SK-N-SH treated with all-trans-retinoic acid at 6 μM for 48 hours (cell line): Measurements from ENCODE around the gene JSRP1.

Experiments
- ATAC-seq: fragments of 200-7000 bp; cut with Tn5 transposase; 3 replicates; pipeline ENCODE4 v1.9.1; 2020; ENCODE audit warnings: mild to moderate bottlenecking, moderate library complexity
- ARNTL ChIP-seq: fragments of 450-650 bp; formaldehyde crosslinking; IDR thresholded peaks from 2 replicates; pipeline ENCODE4 v1.5.0; 2020; ENCODE audit warnings: low read depth, mild to moderate bottlenecking, moderate library complexity, borderline replicate concordance
- BACH2 ChIP-seq: fragments of 250-450 bp; sonication (Bioruptor Pico); IDR thresholded peaks from 2 replicates; pipeline ENCODE4 v1.9.0; 2021; ENCODE audit warnings: mild to moderate bottlenecking, borderline replicate concordance
- CREB5 ChIP-seq: fragments of 250-450 bp; sonication (Bioruptor Pico); IDR thresholded peaks from 2 replicates; pipeline ENCODE4 v1.5.1; 2020; ENCODE audit warnings: low read depth, mild to moderate bottlenecking, moderate library complexity
- CSDC2 ChIP-seq: fragments of 250-450 bp; sonication (Bioruptor Pico); IDR thresholded peaks from 2 replicates; pipeline ENCODE4 v1.5.0; 2020; ENCODE audit warnings: mild to moderate bottlenecking, moderate library complexity
- CSRNP3 ChIP-seq: fragments of 250-450 bp; sonication (Bioruptor Pico); IDR thresholded peaks from 2 replicates; pipeline ENCODE4 v1.5.1; 2021; ENCODE audit warnings: mild to moderate bottlenecking, moderate library complexity
- ESRRG ChIP-seq: fragments of 250-450 bp; sonication (Bioruptor Pico); IDR thresholded peaks from 2 replicates; pipeline ENCODE4 v1.6.1; 2021; ENCODE audit warnings: mild to moderate bottlenecking
- GLIS3 ChIP-seq: fragments of 250-450 bp; sonication (Bioruptor Pico); IDR thresholded peaks from 2 replicates; pipeline ENCODE4 v1.5.0; 2020; ENCODE audit warnings: mild to moderate bottlenecking, moderate library complexity
- ISL1 ChIP-seq: fragments of 250-450 bp; sonication (Bioruptor Pico); IDR thresholded peaks from 2 replicates; pipeline ENCODE4 v2.1.2; 2022; ENCODE audit warnings: mild to moderate bottlenecking, moderate library complexity
- POU6F1 ChIP-seq: fragments of 250-450 bp; sonication (Bioruptor Pico); IDR thresholded peaks from 2 replicates; pipeline ENCODE4 v1.8.0; 2021; ENCODE audit warnings: low read depth, mild to moderate bottlenecking, moderate library complexity, borderline replicate concordance
- RARB ChIP-seq: fragments of 250-450 bp; sonication (Bioruptor Pico); IDR thresholded peaks from 2 replicates; pipeline ENCODE4 v1.8.0; 2021; ENCODE audit warnings: mild to moderate bottlenecking, moderate library complexity
- SNAI2 ChIP-seq: fragments of 250-450 bp; sonication (Bioruptor Pico); IDR thresholded peaks from 2 replicates; pipeline ENCODE4 v1.5.0; 2020; ENCODE audit warnings: mild to moderate bottlenecking, moderate library complexity
- TCF4 ChIP-seq: fragments of 250-450 bp; sonication (Bioruptor Pico); IDR thresholded peaks from 2 replicates; pipeline ENCODE4 v1.8.0; 2021; ENCODE audit warnings: mild to moderate bottlenecking, moderate library complexity, borderline replicate concordance
- TOX ChIP-seq: fragments of 250-450 bp; sonication (Bioruptor Pico); IDR thresholded peaks from 2 replicates; pipeline ENCODE4 v1.8.0; 2021; ENCODE audit warnings: mild to moderate bottlenecking, moderate library complexity, borderline replicate concordance
- TSHZ2 ChIP-seq: fragments of 250-450 bp; sonication (Bioruptor Pico); IDR thresholded peaks from 2 replicates; pipeline ENCODE4 v1.5.0; 2020; ENCODE audit warnings: mild to moderate bottlenecking, moderate library complexity
- ZC3H10 ChIP-seq: fragments of 250-450 bp; sonication (Bioruptor Pico); IDR thresholded peaks from 2 replicates; pipeline ENCODE4 v1.5.1; 2021; ENCODE audit warnings: mild to moderate bottlenecking, moderate library complexity
- ZFP3 ChIP-seq: fragments of 250-450 bp; sonication (Bioruptor Pico); IDR thresholded peaks from 2 replicates; pipeline ENCODE4 v1.5.0; 2020; ENCODE audit warnings: mild to moderate bottlenecking, moderate library complexity
- ZFP30 ChIP-seq: fragments of 450-650 bp; formaldehyde crosslinking; IDR thresholded peaks from 2 replicates; pipeline ENCODE4 v1.5.0; 2022; ENCODE audit warnings: mild to moderate bottlenecking, moderate library complexity
- ZNF565 ChIP-seq: fragments of 450-650 bp; formaldehyde crosslinking; conservative IDR thresholded peaks from 2 replicates; pipeline ENCODE4 v1.5.0; 2020; ENCODE audit warnings: low read depth, mild to moderate bottlenecking, moderate library complexity
- ZNF70 ChIP-seq: fragments of 450-650 bp; formaldehyde crosslinking; IDR thresholded peaks from 2 replicates; pipeline ENCODE4 v1.5.0; 2020; ENCODE audit warnings: mild to moderate bottlenecking, moderate library complexity
- ZNF8 ChIP-seq: fragments of 450-650 bp; formaldehyde crosslinking; IDR thresholded peaks from 2 replicates; pipeline ENCODE4 v1.5.0; 2020; ENCODE audit warnings: mild to moderate bottlenecking, moderate library complexity

Gene JSRP1

GRCh38 chr19:2274185-2274711 is 18.0 kb upstream of the JSRP1 start:
- ATAC-seq: no peak
- no peak for TF ChIP-seq ZNF565 (CRISPR knock-in tag)
- TF ChIP-seq ARNTL (CRISPR knock-in tag): no peak
- no peak for TF ChIP-seq CREB5 (CRISPR knock-in tag)
- TF ChIP-seq CSRNP3: no peak
- no peak for TF ChIP-seq TCF4 (CRISPR knock-in tag)
- TF ChIP-seq TSHZ2 (CRISPR knock-in tag): no peak
- no peak for TF ChIP-seq ISL1 (CRISPR knock-in tag)
- no peak for TF ChIP-seq BACH2
- no peak for TF ChIP-seq TOX (CRISPR knock-in tag)
- no peak for TF ChIP-seq POU6F1 (CRISPR knock-in tag)
- no peak for TF ChIP-seq CSDC2 (CRISPR knock-in tag)
- no peak for TF ChIP-seq SNAI2 (CRISPR knock-in tag)
- TF ChIP-seq ZFP30: no peak

GRCh38 chr19:2273356-2274184 is 17.4 kb upstream of the JSRP1 start:
- peak; percentile 29 for ATAC-seq
- TF ChIP-seq ZC3H10 (CRISPR knock-in tag) (no peak), ESRRG (0 out of 2 replicates have a peak, but pooled peaks have one; percentile 8), ZFP3 (peak; percentile 100), RARB (CRISPR knock-in tag) (no peak), TOX (CRISPR knock-in tag) (no peak), SNAI2 (CRISPR knock-in tag) (no peak), ZNF70 (no peak), TCF4 (CRISPR knock-in tag) (no peak), GLIS3 (CRISPR knock-in tag) (0 out of 2 replicates have a peak, but pooled peaks have one; percentile 33), TSHZ2 (CRISPR knock-in tag) (no peak), ARNTL (CRISPR knock-in tag) (no peak), BACH2 (no peak), POU6F1 (CRISPR knock-in tag) (no peak), ZNF8 (no peak; the same call in 1 of the 2 replicates), ISL1 (CRISPR knock-in tag) (no peak), ZFP30 (no peak)
